Natural killer cell treated with Interleukin-12 subunit alpha and Interleukin-12 subunit beta and Interleukin-15 and Interleukin-18, amount 100 ng/mL, for 72 hours (primary cell): ENCODE results near the gene EDC3. TPM values are rescaled to one million over a fixed set of nuclear protein-coding genes. Genes with fewer than 3 reads are reported as not detected.

Experiments used
- ATAC-seq, 2 donors: fragments of 150-1000 bp; cut with Tn5 transposase in 1 of 2; sonication (Bioruptor Pico), chemical (Tn5 transposase) in 1 of 2; 2 replicates each; pipeline ENCODE4 v1.10.0; 2021
- DNase-seq: peaks from one replicate; pipeline ENCODE4 v3.0.0; 2022; ENCODE audit warnings: low spot score
- H3K27ac Mint-ChIP-seq, 2 donors: 1 replicate in 1 of 2; 2 replicates in 1 of 2; pipeline ENCODE4 v1.8.0; 2022; ENCODE audit warnings: mixed read lengths in 2 of 2, mild to moderate bottlenecking in 1 of 2, moderate library complexity in 1 of 2
- H3K27me3 Mint-ChIP-seq, 2 donors: 1 replicate in 1 of 2; 2 replicates in 1 of 2; pipeline ENCODE4 v1.8.0; 2022; ENCODE audit warnings: mixed read lengths in 2 of 2
- H3K36me3 Mint-ChIP-seq: one replicate; pipeline ENCODE4 v1.8.0; 2022; ENCODE audit warnings: mixed read lengths
- H3K4me1 Mint-ChIP-seq, 2 donors: 1 replicate in 1 of 2; 2 replicates in 1 of 2; pipeline ENCODE4 v1.8.0; 2022; ENCODE audit warnings: low read depth in 2 of 2, mixed read lengths in 2 of 2, mild to moderate bottlenecking in 1 of 2
- H3K4me3 Mint-ChIP-seq: one replicate; pipeline ENCODE4 v1.8.0; 2022; ENCODE audit warnings: mixed read lengths
- H3K9me3 Mint-ChIP-seq: 2 replicates; pipeline ENCODE4 v1.8.0; 2022; ENCODE audit warnings: mixed read lengths
- total RNA-seq, 2 donors: library from RNA; stranded (reverse); gene quantifications; one replicate each; pipeline ENCODE4 v1.2.3, GENCODE V29; 2022

EDC3 gene
- total RNA-seq, 2 donors from 2014 or later: 69.4 to 73.0 TPM

DNA sequence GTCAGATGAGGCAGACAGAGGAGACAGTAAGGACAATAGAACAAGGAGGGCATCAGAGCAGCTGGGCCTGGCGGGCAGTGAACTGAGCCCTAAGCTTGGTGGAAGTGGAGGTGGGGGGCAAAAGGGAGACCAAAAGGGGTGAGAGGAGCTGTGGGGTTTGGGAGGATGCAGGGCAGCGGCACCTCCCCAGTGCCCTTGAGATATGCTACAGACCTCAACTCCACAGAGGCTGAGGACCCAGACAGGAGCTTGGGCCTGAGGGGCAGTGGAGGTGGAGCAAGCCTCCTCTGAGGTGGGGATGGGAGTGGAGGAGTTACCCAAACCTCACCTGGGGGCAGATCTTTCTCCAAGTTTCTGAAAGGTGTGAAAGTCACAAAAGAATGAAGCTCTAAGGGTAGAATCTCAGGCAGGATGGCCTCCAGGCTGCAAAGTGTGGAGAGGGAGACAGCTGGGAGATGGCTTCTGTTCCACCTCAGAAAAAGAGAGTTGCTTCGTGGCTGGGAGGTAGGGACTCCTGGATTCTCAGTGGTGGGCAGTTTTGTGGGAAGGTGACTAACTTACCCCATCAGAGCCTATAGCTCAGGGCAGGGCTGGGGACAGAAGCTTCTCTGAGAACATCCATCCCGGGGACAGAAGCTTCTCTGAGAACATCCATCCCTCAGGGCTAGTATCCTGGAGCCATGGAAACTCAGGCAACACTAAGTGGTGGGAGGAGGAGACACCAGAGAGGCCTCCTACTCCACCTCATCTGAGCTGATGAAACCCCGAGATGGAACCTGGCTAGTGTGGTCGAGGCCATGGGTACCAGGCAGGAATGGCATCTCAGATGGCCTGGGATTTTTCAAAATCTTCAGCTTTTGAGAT lies 82.5 kb downstream of the EDC3 start:
- peaks cover 25 to 28% of the 10 kb centered on the region in 2 donors for H3K4me1 Mint-ChIP-seq
- DNase-seq (no peak), ATAC-seq (no peak)
- peak overlapping the region; percentile 91 for H3K4me3 Mint-ChIP-seq
- H3K27ac Mint-ChIP-seq: peak overlapping the region; percentile 67 to 94
- no peaks in the 10 kb centered on the region for H3K27me3 Mint-ChIP-seq
- no peaks in the 10 kb centered on the region for H3K9me3 Mint-ChIP-seq
- no peaks in the 10 kb centered on the region for H3K36me3 Mint-ChIP-seq

DNA sequence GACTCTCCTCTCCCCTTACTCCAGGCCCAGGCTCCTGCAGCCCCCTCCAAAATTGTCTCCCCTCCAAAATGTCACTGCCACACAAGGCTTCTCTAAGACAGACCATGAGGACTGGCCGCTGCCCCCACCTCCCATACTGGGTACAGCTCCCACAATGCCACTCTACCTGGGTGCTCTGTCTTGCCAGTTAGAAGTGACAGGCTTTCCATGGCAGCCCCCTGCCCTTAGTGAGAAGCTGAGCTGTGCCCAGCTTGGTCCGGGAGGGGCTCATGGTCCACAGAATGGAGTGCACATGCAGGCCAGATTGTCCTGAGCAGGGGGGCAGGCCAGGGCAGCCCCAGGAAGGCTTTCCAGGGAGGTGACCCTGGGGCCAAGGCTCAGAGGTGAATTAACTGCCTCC lies 83.1 kb downstream of the EDC3 start:
- Mint-ChIP-seq H3K9me3 (no peaks in the 10 kb centered on the region), H3K27ac (peak overlapping the region; percentile 67 to 94), H3K27me3 (no peaks in the 10 kb centered on the region), H3K4me1 (peaks cover 20 to 22% of the 10 kb centered on the region in 2 donors), H3K4me3 (peak overlapping the region; percentile 55), H3K36me3 (no peaks in the 10 kb centered on the region)
- DNase-seq: no peak
- no peak for ATAC-seq

DNA sequence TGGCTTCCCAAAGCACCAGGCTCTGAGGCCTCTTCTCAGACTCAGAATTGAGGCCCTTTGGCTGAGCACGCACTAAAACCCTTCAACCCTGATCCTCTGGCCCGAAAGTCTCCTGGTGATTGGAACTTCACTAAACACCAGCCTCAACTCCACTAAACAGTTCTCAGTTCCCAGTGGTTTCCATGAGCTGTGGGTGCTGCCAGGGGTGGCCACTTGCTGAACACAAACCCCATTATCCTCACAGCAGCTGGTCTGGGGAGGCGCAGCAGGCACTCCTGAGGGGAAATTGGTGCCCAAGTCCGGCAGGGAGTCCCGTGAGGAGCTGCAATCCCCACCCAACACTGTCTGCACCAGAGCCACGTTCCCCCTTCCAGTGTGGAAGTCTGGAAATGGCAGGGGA lies 84.0 kb downstream of the EDC3 start:
- DNase-seq (no peak), ATAC-seq (no peak)
- Mint-ChIP-seq H3K27me3 (no peaks in the 10 kb centered on the region), H3K9me3 (no peaks in the 10 kb centered on the region), H3K27ac (no peak overlapping the region), H3K4me3 (no peak overlapping the region), H3K4me1 (peaks cover 12 to 13% of the 10 kb centered on the region in 2 donors), H3K36me3 (no peaks in the 10 kb centered on the region)

DNA sequence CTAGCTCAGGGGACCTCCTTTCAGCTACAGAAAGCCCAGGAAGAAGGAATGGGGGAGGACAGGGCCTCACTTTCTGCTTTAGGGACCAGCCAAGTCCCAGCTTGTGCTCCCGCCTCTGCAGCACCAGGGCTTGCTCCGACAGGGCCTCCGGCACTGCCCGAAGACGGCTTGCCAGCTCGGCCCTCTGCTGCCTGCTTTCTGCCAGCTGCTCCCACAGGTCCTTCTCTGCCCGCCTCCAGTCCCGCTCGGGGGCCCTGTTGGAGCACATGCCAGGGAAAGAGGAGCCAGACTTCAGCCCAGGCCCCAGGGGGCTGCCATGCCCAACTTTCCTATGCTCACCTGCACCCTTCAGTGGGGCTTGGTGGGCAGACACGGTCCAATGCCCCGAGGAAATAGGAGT lies 84.5 kb downstream of the EDC3 start:
- ATAC-seq: no peak
- H3K27ac Mint-ChIP-seq: no peak overlapping the region
- no peak for DNase-seq
- no peaks in the 10 kb centered on the region for H3K36me3 Mint-ChIP-seq
- H3K27me3 Mint-ChIP-seq: no peaks in the 10 kb centered on the region
- H3K4me1 Mint-ChIP-seq: peaks cover 7 to 8% of the 10 kb centered on the region in 2 donors
- no peak overlapping the region for H3K4me3 Mint-ChIP-seq
- H3K9me3 Mint-ChIP-seq: no peaks in the 10 kb centered on the region

DNA sequence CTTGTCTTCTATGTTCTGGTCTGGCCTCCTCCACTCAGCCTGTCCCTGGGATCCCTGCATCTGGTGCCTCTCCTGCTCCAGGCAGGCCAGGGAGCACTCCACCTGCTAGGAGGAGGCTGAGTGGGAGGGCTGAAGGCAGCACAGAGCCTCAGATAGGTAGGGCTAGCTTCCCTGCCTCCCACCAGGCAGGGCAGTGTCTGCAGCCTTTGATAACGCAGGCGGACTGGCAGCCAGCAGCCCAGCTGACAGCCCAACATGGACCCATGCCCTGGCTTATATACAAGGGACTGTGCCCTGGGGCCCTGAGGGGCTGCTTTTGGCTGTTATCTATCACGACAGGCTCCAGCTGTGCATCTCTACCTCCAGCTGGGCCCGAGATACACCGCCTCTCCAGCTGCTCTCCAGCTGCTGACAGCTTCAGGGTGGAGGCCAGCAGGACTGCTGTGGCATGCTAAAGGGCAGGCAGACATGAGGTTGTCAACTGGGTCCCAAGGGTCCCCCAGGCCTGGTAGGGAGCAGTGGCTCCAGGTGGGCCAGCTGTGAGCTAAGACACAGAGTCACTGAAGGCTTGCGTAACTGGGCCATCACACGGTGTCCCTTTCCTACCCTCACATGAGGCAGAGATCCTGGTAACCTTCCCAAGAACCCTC lies 85.4 kb downstream of the EDC3 start:
- DNase-seq: no peak
- Mint-ChIP-seq H3K27me3 (no peaks in the 10 kb centered on the region), H3K27ac (no peak overlapping the region), H3K4me1 (peaks cover 6 to 8% of the 10 kb centered on the region in 2 donors), H3K9me3 (no peaks in the 10 kb centered on the region), H3K36me3 (no peaks in the 10 kb centered on the region), H3K4me3 (no peak overlapping the region)
- no peak for ATAC-seq

DNA sequence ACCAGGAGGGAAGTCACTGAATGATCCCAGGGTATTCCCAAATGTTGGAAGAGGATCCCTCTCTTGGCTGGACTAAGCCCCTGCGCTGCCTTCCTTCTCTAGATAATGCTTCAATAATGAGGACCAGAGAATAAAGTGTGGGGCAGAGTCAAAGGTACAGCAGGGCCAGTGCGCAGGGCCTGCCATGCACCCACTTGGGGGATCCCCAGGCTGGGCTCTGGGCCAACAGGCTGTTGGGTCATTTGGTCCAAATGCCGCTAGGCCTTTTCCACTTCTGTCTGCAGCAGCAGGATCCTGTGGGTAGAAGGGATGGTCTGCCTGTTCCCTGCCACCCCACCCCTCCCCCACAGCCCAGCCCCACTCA lies 85.9 kb downstream of the EDC3 start:
- no peak for DNase-seq
- Mint-ChIP-seq H3K4me1 (peaks cover 6% of the 10 kb centered on the region in 2 donors), H3K4me3 (no peak overlapping the region), H3K27me3 (no peaks in the 10 kb centered on the region), H3K27ac (no peak overlapping the region), H3K9me3 (no peaks in the 10 kb centered on the region), H3K36me3 (no peaks in the 10 kb centered on the region)
- ATAC-seq: no peak

DNA sequence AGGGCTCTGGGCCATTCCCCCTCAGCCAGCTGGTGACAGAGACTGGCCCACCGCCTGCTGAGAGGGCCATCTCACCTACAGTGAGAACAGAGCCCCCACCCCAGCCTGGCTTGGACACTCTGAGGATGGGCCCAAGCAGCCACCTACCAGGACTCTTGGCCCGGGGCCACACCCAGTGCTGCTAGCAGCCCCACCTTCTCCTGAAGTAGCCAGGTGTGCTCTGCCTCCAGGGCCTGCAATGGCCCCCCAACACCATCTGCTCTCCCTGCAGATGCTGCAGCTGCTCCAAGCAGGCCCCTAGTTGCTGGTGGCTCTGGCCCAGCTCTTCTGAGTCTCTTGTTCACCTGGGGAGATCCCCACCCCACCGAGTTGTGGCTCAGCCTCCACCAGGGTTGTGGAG lies 87.0 kb downstream of the EDC3 start:
- ATAC-seq: no peak
- no peaks in the 10 kb centered on the region for H3K27me3 Mint-ChIP-seq
- no peak for DNase-seq
- H3K27ac Mint-ChIP-seq: no peak overlapping the region
- H3K36me3 Mint-ChIP-seq: no peaks in the 10 kb centered on the region
- no peaks in the 10 kb centered on the region for H3K9me3 Mint-ChIP-seq
- H3K4me1 Mint-ChIP-seq: peaks cover 4 to 6% of the 10 kb centered on the region in 2 donors
- no peak overlapping the region for H3K4me3 Mint-ChIP-seq

DNA sequence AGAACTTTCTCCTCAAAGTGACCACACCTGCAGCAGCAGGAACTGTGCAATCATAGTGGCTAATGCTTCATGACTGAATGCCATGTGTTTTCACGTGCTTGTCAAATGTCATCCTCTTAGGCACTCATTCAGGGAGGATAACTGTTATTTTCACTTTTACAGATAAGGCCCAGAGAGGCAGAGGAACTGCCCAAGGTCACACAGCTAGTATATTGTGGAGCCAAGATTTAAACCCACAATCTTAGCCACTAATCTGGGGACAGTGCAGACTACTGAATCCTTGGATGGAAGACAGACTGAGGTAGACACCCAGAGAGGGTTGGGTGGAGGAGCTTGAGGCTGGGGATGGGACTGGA lies 90.1 kb downstream of the EDC3 start:
- peaks cover 0 to 2% of the 10 kb centered on the region in 2 donors for H3K4me1 Mint-ChIP-seq
- ATAC-seq: no peak
- no peaks in the 10 kb centered on the region for H3K36me3 Mint-ChIP-seq
- H3K27me3 Mint-ChIP-seq: no peaks in the 10 kb centered on the region
- no peak overlapping the region for H3K4me3 Mint-ChIP-seq
- H3K27ac Mint-ChIP-seq: no peak overlapping the region
- DNase-seq: no peak
- no peaks in the 10 kb centered on the region for H3K9me3 Mint-ChIP-seq

DNA sequence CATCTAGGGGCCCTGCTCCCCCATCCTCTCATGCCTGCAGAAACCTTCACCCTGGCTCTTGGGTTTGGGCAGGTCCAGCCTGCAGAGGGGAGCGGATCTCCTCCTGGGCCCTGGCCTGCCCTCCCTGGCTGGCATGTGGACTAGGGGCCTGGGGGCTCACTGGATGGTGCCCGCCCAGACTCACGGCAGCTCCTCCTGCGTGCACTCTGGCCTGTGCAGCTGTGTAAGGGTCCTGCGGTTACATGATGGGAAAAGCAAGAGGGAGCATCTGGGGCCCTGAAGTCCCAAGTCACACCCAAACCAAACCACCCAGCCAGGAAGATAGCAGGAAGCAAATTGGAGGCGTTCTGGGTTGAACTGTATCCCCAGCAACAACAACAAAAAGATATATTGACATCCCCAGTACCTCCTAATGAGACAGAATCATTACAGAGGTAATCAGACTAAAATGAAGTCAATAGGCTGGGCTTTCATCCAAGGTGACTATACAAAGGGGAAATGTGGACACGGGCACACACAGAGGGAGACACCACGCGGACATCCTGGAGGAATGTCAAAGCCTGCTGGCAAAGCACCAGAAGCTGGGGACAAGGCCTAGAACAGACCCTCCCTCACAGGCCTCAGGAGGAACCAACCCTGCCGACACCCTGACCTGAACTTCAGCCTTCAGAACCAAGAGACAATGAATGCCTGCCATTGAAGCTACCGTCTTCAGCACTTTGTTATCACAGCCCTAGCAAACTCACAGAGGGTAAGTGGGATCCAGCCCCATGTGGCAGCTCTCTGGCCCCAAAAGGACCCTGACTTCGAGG lies 90.6 kb downstream of the EDC3 start:
- H3K27me3 Mint-ChIP-seq: no peaks in the 10 kb centered on the region
- no peak overlapping the region for H3K27ac Mint-ChIP-seq
- H3K9me3 Mint-ChIP-seq: no peaks in the 10 kb centered on the region
- DNase-seq: no peak
- no peaks in the 10 kb centered on the region for H3K36me3 Mint-ChIP-seq
- peaks cover 0 to 2% of the 10 kb centered on the region in 2 donors for H3K4me1 Mint-ChIP-seq
- no peak for ATAC-seq
- H3K4me3 Mint-ChIP-seq: no peak overlapping the region

DNA sequence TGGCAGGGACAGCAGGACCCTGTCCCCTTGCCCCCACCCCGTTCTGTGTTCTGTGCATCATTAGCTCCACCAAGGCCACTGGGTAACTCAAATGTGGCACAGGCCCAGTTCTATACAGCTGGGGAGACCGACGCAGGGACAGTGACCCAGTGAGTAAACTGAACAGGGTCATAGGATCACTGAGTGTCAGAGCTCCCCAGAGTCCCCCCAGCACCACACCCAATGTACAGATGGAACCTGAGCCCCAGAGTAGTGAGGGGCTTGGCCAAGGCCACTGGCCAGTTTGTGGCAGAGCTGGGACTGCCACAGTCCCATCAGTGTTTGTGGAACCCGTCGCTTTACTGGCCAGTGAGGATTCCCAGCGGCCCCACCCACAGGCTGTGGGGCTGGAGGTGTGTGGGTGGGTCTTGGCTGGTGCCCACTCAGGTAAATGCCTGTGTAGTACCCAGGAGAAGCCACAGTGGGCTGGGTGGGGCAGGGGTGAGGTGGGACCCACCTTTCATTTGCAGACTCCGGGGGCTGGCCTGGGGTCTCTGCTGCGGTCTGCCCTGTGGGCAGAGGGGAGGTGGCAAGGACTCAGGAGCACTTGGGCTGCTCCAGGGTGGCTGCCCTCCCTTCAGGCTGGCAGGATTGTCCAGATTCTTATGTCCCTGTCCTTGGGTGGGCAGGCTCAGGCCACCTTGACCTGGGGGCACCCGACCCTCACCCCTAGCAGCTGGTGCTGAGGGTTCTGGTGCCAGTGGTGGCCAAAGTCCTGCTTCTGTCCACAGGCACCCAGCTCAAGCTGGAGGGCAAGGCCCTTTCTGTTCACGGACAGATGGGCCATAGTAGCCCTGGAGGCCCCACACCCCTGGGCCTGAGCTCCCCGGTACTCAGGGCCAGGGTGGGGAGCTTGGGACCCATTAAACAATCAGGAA lies 91.8 kb downstream of the EDC3 start:
- H3K27me3 Mint-ChIP-seq: no peaks in the 10 kb centered on the region
- H3K27ac Mint-ChIP-seq: no peak overlapping the region
- no peak overlapping the region for H3K4me3 Mint-ChIP-seq
- H3K4me1 Mint-ChIP-seq: peaks cover 0 to 6% of the 10 kb centered on the region in 2 donors
- ATAC-seq: no peak
- H3K36me3 Mint-ChIP-seq: no peaks in the 10 kb centered on the region
- H3K9me3 Mint-ChIP-seq: no peaks in the 10 kb centered on the region
- DNase-seq: no peak

DNA sequence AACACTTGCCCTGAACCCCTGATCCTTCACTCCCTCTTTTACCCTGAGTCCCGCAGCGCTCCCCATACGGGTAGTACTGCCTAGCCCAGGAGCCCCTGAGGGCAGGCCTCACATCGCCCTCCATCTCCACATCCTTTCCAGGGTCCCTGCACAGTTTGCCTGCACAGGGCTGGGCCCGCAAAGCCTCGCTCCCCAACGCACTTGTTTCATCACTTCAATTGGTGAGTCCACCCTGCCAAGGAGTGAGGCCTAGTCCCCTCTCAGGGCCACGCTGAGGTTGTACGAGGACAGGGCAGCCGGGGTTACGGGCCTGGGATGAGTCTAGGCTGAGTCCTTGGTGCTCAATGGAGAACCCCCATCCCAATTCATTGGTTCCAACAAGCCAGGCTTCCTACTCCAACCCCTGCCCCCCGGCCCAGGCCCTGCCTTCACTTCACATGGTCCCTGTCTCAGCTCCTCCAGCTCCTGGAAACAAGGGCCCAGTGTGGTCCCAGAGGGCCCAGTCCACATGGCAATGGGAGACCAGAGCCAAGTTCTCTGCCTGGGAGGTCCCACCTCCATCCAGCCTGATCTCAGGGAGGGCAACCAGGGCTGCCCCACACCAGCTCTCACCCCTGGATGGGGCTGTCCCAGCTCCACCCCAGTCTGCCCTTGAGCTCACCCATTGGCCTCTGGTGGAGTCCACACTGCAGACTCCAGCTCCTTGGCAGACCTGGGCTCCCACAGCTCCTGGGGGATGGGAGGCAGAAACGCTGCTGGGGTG lies 92.6 kb downstream of the EDC3 start:
- Mint-ChIP-seq H3K4me3 (no peak overlapping the region), H3K27ac (no peak overlapping the region), H3K9me3 (no peaks in the 10 kb centered on the region), H3K27me3 (no peaks in the 10 kb centered on the region), H3K4me1 (peaks cover 6 to 12% of the 10 kb centered on the region in 2 donors), H3K36me3 (no peaks in the 10 kb centered on the region)
- DNase-seq (no peak), ATAC-seq (peak in 1 of 2 donors; percentile 7)

DNA sequence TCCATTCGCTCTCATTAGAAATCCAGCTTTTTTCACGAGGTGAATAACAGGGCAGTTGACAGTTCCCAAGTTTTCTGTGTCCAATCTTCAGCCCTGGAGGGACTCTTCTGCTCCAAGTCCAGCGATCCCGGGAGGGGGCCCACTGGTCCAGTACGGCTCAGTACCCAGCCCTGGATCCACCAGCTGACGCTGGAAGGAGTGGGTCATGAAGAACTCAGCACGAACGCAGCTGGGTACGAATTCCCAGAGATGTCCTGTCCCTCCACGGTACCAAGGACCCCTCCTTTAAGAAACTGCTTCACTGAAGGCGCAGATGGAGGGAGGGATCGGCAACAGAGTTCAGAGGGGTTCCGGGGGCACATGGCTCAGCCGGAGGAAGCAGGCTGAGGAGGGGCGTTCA lies 96.7 kb downstream of the EDC3 start:
- no peak for DNase-seq
- Mint-ChIP-seq H3K27ac (no peak overlapping the region), H3K4me3 (peak overlapping the region; percentile 95), H3K4me1 (peaks cover 13 to 19% of the 10 kb centered on the region in 2 donors), H3K27me3 (no peaks in the 10 kb centered on the region), H3K36me3 (no peaks in the 10 kb centered on the region), H3K9me3 (no peaks in the 10 kb centered on the region)
- ATAC-seq: no peak
